ENCODE data around the gene UCHL1. TPM values are rescaled to one million over a fixed set of nuclear protein-coding genes. Genes with fewer than 3 reads are reported as not detected.

The UCHL1 gene
- total and polyA plus RNA-seq, 2 of the 13 experiments (the other 11 are each of a cell fraction or from before 2014, with no cell fraction given), result not detected

GRCh38 chr4:41257257-41257901 is 651 bp downstream of the UCHL1 start (continued):
- TF ChIP-seq MTF2 (CRISPR knock-in tag; IDR thresholded peaks at IDR 0.05; ENCODE audit: borderline replicate concordance), result peak; percentile 75; the same call in 1 of the 2 replicates

- ATAC-seq (no peak), FAIRE-seq (no peak), DNase-seq (ENCODE audit: low spot score) (no peak)
- H3K9me3 ChIP-seq (ENCODE audit: low read length), result no peaks in the 10 kb centered on the region
- no peak overlapping the region for H3K27ac ChIP-seq (ENCODE audit: extremely low read length, insufficient read depth, low read length)
- no peak for TF ChIP-seq DBP (CRISPR knock-in tag; IDR thresholded peaks at IDR 0.05; ENCODE audit: not compliant biosample characterization)
- TF ChIP-seq MTF2 (CRISPR knock-in tag; IDR thresholded peaks at IDR 0.05; ENCODE audit: borderline replicate concordance), result no peak
- TF ChIP-seq MYNN (CRISPR knock-in tag; IDR thresholded peaks at IDR 0.05; ENCODE audit: low read depth), result no peak
- TF ChIP-seq FOXJ3 (CRISPR knock-in tag; IDR thresholded peaks at IDR 0.05; ENCODE audit: borderline replicate concordance), result no peak
- TF ChIP-seq ZNF607 (CRISPR knock-in tag; IDR thresholded peaks at IDR 0.05; ENCODE audit: borderline replicate concordance), result no peak
- TF ChIP-seq ATAD3A (CRISPR knock-in tag; IDR thresholded peaks at IDR 0.05), result no peak
- no peak for TF ChIP-seq KLF9 (CRISPR knock-in tag; IDR thresholded peaks at IDR 0.05; ENCODE audit: low read depth)
- TF ChIP-seq KDM2A (CRISPR knock-in tag; IDR thresholded peaks at IDR 0.05; ENCODE audit: borderline replicate concordance, low read depth), result no peak
- no peak for TF ChIP-seq CERS6 (CRISPR knock-in tag; IDR thresholded peaks at IDR 0.05)
- no peak for TF ChIP-seq ZFP41 (CRISPR knock-in tag; IDR thresholded peaks at IDR 0.05; ENCODE audit: borderline replicate concordance)
- no peak for TF ChIP-seq MTA1 (CRISPR knock-in tag; IDR thresholded peaks at IDR 0.05; ENCODE audit: borderline replicate concordance)
- TF ChIP-seq SMARCC2 (IDR thresholded peaks at IDR 0.05), result no peak
- TF ChIP-seq ZSCAN30 (CRISPR knock-in tag; IDR thresholded peaks at IDR 0.05), result no peak
- TF ChIP-seq TOPORS (CRISPR knock-in tag; IDR thresholded peaks at IDR 0.05), result no peak
- no peak for TF ChIP-seq ZNF891 (CRISPR knock-in tag; IDR thresholded peaks at IDR 0.05)
- TF ChIP-seq TMF1 (CRISPR knock-in tag; IDR thresholded peaks at IDR 0.05; ENCODE audit: low read depth), result no peak
- no peak for TF ChIP-seq ZNF7 (CRISPR knock-in tag; IDR thresholded peaks at IDR 0.05)
- ChIA-PET CTCF (ENCODE audit: low intra/inter-chr PET ratio, low total read pairs) (no interaction called here), POLR2A (no interaction called here)
- no peak overlapping the region for H3K4me3 ChIP-seq (replicated peaks in 1 of 3; ENCODE audit: insufficient read depth in 1 of 3, low read depth in 2 of 3, low read length in 3 of 3)
- no peak overlapping the region for H3K4me2 ChIP-seq (ENCODE audit: low read depth, low read length)
- 55% methylated on average over 11 of the region's 11 CpGs for WGBS (ENCODE audit: low lambda C conversion rate)
- H3K36me3 ChIP-seq (replicated peaks in 1 of 2; ENCODE audit: control insufficient read depth in 1 of 2, insufficient read depth in 2 of 2, low read length in 2 of 2), result no peaks in the 10 kb centered on the region
- H3K79me2 ChIP-seq (ENCODE audit: insufficient read depth, low read length), result no peaks in the 10 kb centered on the region
- no peak overlapping the region for H2AFZ ChIP-seq (ENCODE audit: low read length)
- no peaks in the 10 kb centered on the region for H4K20me1 ChIP-seq (ENCODE audit: insufficient read depth, low read length)
- intact Hi-C loops (cut with micrococcal nuclease; ENCODE audit: unreplicated experiment) (no loop called here), in situ Hi-C loops (cut with HindIII; ENCODE audit: extremely low pct_ligation_motif_present, low pct_unique_long_range_greater_than_20kb) (no loop called here)
- H3K4me1 ChIP-seq (ENCODE audit: insufficient read depth, low read length), result no peaks in the 10 kb centered on the region
- BruUV-seq (replicated peaks), result no TSS peak
- H3K27me3 ChIP-seq (ENCODE audit: control insufficient read depth in 1 of 2, insufficient read depth in 2 of 2, low read length in 2 of 2), result peaks cover 5 to 47% of the 10 kb centered on the region in 2 experiments
- no peak overlapping the region for H3K9ac ChIP-seq (ENCODE audit: insufficient read depth, low read depth, low read length)
Observed at GRCh38 chr4:41257906-41258305, 1.2 kb downstream of the UCHL1 start.
